ENCODE data around the gene PRPF40B. TPM values are rescaled to one million over a fixed set of nuclear protein-coding genes. Genes with fewer than 3 reads are reported as not detected.
"Not testable (repeated sequence)": the region's sequence is repeated elsewhere in the genome, so short reads cannot be mapped to it uniquely, and the experiment has no call there.

Gene PRPF40B
- total RNA-seq, 1 experiment from 2014 or later: 4.9 TPM

DNA sequence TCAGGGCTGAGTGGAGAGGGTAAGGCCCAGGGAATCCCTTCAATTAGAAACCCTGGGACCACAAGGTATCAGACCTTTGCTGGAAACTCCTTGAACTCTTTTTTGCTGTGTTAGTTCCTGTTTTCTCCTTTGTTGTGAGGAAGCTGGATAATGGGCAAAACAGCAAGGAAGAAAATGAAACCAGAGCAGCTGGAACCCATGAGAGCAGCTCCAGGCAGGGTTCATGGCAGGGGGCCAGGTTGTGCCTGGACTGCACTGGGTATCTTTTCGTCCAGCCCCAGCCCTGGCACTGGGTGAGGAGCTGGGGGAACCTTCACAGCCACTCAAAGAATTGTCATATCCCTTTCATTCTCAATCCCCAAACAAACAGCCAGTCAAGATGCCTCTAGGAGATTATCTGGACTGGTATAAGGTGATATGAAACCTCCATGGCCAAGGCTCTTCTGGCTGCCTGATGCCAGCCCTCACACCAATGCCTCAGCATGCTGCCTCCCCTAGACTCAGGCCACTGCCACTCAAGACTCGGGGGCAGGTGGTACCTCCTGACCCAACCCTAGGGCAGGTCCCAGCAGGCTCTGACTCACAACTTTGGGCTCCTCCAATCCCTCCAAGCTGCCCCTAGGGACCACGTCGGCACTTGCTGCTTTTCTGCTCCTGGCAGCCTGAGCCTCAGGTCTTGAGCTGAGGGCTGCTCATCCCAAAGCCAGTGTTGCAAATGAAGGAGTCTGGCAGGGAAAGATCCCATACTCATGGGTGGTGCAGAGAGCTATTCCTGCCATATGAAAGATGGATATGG, 34.4 kb upstream of the PRPF40B start:
- H3K27me3 ChIP-seq: no peaks in the 10 kb centered on the region
- no peaks in the 10 kb centered on the region for H3K9me3 ChIP-seq (replicated peaks)
- peaks cover 7% of the 10 kb centered on the region; the same call in 1 of the 2 replicates for H3K36me3 ChIP-seq
- H3K27ac ChIP-seq: no peak overlapping the region
- peaks cover 7% of the 10 kb centered on the region for H3K4me1 ChIP-seq
- DNase-seq: peak; percentile 48 to 63
- H3K4me3 ChIP-seq: no peak overlapping the region

- Histone ChIP-seq H3K4me1 (no peaks in the 10 kb centered on the region), H3K4me3 (no peak overlapping the region), H3K9me3 (replicated peaks) (peaks cover 3% of the 10 kb centered on the region; the same call in 1 of the 2 replicates), H3K27me3 (no peaks in the 10 kb centered on the region), H3K27ac (no peak overlapping the region), H3K36me3 (0 out of 2 replicates have a peak, but pooled peaks cover 2% of the 10 kb centered on the region)
- DNase-seq: no peak
Measured at GRCh38 chr12:49598527-49598926, 24.8 kb upstream of the PRPF40B start.

DNA sequence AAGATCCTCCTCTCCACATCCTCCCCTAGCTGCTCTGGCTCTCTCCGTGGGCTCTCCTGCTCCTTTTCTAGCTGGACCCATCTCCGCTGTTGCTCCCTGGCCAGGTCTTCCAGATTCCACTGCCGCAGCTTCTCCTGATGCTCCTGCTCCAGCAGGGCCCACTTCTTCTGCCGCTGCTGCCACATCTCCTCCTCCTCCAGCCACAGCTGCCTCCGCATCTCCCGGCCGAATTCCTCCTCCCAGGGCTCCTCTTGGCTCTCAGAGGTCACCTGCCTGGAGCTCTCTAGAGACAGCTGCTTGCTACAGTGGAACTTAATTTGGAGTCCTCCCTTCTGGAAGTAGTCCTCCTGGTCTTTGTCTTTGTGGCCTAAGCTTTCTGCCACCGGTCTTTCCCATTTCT, 23.4 kb upstream of the PRPF40B start:
- Histone ChIP-seq H3K36me3 (no peaks in the 10 kb centered on the region), H3K4me1 (peaks cover 4% of the 10 kb centered on the region), H3K9me3 (replicated peaks) (peaks cover 3% of the 10 kb centered on the region; the same call in 1 of the 2 replicates), H3K4me3 (no peak overlapping the region), H3K27me3 (no peaks in the 10 kb centered on the region), H3K27ac (no peak overlapping the region)
- DNase-seq: no peak

DNA sequence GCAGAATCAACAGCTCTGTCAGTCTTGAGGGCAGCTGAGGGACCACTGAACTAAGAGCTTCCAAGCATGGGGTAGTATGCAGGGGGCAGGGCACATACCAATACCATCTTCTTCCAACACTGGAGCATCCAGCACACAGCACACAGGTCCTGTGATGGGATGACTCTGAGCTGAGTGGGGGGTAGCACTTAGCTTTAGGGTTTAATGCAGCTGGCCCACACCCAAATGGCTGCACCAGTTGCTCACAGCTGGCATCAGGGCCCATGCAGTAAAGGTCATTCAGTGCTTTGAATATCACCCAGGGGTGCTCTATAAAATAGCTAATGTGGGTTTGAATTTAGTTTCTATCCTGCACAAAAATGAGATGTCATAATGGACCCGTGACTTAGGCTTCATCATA, 19.6 kb upstream of the PRPF40B start:
- no peak overlapping the region for H3K27ac ChIP-seq
- H3K4me1 ChIP-seq: peaks cover 7% of the 10 kb centered on the region
- no peak overlapping the region for H3K4me3 ChIP-seq
- H3K27me3 ChIP-seq: no peaks in the 10 kb centered on the region
- no peaks in the 10 kb centered on the region for H3K36me3 ChIP-seq
- H3K9me3 ChIP-seq (replicated peaks): no peaks in the 10 kb centered on the region
- no peak for DNase-seq

DNA sequence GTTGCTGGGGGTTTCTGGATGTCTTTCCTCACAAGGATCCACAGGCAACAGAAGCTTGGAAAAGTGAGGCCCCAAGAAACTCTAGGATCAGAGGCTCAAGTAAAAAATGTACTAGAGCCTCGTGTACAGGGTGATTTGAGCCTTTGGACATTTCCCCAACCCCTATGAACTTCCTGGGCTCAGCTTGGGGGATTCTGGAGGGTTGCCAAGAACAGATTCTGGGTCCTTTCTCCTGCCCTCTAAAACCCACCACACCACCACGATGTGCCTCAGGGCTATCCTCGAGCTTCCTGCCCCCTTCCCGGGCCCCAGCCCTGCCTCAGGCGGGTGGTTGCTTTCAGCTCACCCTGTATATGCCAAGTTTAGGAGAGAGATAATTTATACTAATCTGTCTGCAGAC, 18.5 kb upstream of the PRPF40B start:
- H3K4me1 ChIP-seq: peaks cover 7% of the 10 kb centered on the region
- peak; percentile 37 to 61 for DNase-seq
- H3K27ac ChIP-seq: no peak overlapping the region
- no peaks in the 10 kb centered on the region for H3K27me3 ChIP-seq
- no peaks in the 10 kb centered on the region for H3K36me3 ChIP-seq
- no peaks in the 10 kb centered on the region for H3K9me3 ChIP-seq (replicated peaks)
- no peak overlapping the region for H3K4me3 ChIP-seq

GRCh38 chr12:49605539-49605938, 17.8 kb upstream of the PRPF40B start, which contains the start of gene FAM186B:
Gene FAM186B, minus strand, starts transcription at chr12:49605639. Its CDS starts 162 bp downstream, at chr12:49605477.
- not testable (repeated sequence) for H3K4me1 ChIP-seq

GRCh38 chr12:49609059-49609874, 14.1 kb upstream of the PRPF40B start:
- H3K27me3 ChIP-seq: no peaks in the 10 kb centered on the region
- H3K4me3 ChIP-seq: no peak overlapping the region
- no peak for DNase-seq
- H3K4me1 ChIP-seq: peaks cover 7% of the 10 kb centered on the region
- no peak overlapping the region for H3K27ac ChIP-seq
- no peaks in the 10 kb centered on the region for H3K9me3 ChIP-seq (replicated peaks)
- H3K36me3 ChIP-seq: no peaks in the 10 kb centered on the region

More at GRCh38 chr12:49605539-49605938, 17.8 kb upstream of the PRPF40B start, which contains the start of gene FAM186B:
- not testable (repeated sequence) for DNase-seq; H3K27me3 ChIP-seq; H3K9me3 ChIP-seq (replicated peaks); H3K27ac ChIP-seq; H3K4me3 ChIP-seq; H3K36me3 ChIP-seq

- peak; percentile 61 to 63 for DNase-seq
- no peaks in the 10 kb centered on the region for H3K9me3 ChIP-seq (replicated peaks)
- no peak overlapping the region for H3K4me3 ChIP-seq
- H3K27ac ChIP-seq: no peak overlapping the region
- no peaks in the 10 kb centered on the region for H3K36me3 ChIP-seq
- peaks cover 4% of the 10 kb centered on the region for H3K4me1 ChIP-seq
- no peaks in the 10 kb centered on the region for H3K27me3 ChIP-seq
Measured at GRCh38 chr12:49609875-49610154, 13.5 kb upstream of the PRPF40B start.

DNA sequence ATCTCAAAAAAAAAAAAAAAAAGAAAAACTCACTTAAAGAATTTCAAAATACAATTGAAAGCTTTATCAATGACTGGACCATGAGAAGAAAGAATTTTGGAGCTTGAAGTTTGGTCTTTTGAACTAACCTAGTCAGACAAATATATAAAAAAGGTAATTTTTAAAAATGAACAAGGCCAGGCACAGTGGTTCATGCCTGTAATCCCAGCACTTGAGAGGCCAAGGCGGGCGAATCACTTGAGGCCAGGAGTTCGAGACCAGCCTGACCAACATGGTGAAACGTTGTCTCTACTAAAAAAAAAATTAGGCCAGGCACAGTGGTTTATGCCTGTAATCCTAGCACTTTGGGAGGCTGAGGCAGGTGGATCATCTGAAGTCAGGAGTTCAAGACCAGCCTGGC, 12.6 kb upstream of the PRPF40B start:
- H3K36me3 ChIP-seq; H3K9me3 ChIP-seq (replicated peaks); H3K4me3 ChIP-seq; H3K27me3 ChIP-seq; H3K4me1 ChIP-seq; DNase-seq; H3K27ac ChIP-seq: not testable (repeated sequence)

DNA sequence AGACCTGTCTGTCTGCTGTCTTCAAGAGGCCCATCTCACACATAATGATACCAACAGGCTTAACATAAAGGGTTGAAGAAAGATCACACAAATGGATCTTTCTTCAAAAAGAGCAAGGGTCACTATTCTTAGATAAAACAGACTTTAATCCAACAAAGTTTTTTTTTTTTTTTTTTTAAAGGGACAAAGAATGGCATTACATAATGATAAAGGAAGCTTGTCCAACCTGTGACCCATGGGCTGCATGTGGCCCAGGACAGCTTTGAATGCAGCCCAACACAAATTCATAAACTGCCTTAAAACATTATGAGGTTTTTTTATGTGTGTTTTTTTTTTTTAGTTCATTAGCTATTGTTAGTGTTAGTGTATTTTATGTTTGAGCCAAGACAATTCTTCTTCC, 11.2 kb upstream of the PRPF40B start:
- Histone ChIP-seq H3K27me3 (no peaks in the 10 kb centered on the region), H3K9me3 (replicated peaks) (no peaks in the 10 kb centered on the region), H3K4me1 (no peaks in the 10 kb centered on the region), H3K27ac (no peak overlapping the region), H3K36me3 (no peaks in the 10 kb centered on the region), H3K4me3 (no peak overlapping the region)
- no peak for DNase-seq

DNA sequence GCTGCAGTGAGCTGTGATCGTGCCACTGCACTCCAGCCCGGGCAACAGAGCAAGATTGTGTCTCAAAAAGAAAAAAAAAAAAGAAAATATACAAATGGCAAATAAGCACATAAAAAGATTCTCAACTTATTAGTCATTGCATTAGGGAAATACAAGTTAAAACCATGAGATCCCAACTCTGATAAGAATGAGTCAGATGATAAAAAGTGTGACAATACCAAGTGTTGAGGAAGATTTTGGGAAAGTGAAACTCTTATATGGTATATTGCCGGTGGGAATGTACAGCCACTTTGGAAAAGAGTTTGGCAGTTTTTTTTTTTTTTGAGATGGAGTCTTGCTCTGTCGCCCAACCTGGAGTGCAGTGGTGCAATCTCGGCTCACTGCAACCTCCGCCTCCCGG, 7.6 kb upstream of the PRPF40B start:
- 0 out of 2 replicates have a peak, but pooled peaks cover 4% of the 10 kb centered on the region for H3K27me3 ChIP-seq
- H3K9me3 ChIP-seq (replicated peaks): no peaks in the 10 kb centered on the region
- DNase-seq: no peak
- H3K27ac ChIP-seq: no peak overlapping the region
- H3K4me1 ChIP-seq: no peaks in the 10 kb centered on the region
- no peaks in the 10 kb centered on the region for H3K36me3 ChIP-seq
- H3K4me3 ChIP-seq: no peak overlapping the region

- H3K9me3 ChIP-seq (replicated peaks): no peaks in the 10 kb centered on the region
- H3K27me3 ChIP-seq: 0 out of 2 replicates have a peak, but pooled peaks cover 4% of the 10 kb centered on the region
- DNase-seq: no peak
- H3K4me3 ChIP-seq: no peak overlapping the region
- H3K36me3 ChIP-seq: no peaks in the 10 kb centered on the region
- H3K27ac ChIP-seq: no peak overlapping the region
- peaks cover 6% of the 10 kb centered on the region for H3K4me1 ChIP-seq
Measured at GRCh38 chr12:49616533-49617219, 6.7 kb upstream of the PRPF40B start.

GRCh38 chr12:49618576-49618975, 4.8 kb upstream of the PRPF40B start:
- Histone ChIP-seq H3K9me3 (replicated peaks) (no peaks in the 10 kb centered on the region), H3K27me3 (0 out of 2 replicates have a peak, but pooled peaks cover 4% of the 10 kb centered on the region), H3K36me3 (no peaks in the 10 kb centered on the region), H3K4me3 (no peak overlapping the region), H3K27ac (no peak overlapping the region), H3K4me1 (peaks cover 8% of the 10 kb centered on the region)
- no peak for DNase-seq

DNA sequence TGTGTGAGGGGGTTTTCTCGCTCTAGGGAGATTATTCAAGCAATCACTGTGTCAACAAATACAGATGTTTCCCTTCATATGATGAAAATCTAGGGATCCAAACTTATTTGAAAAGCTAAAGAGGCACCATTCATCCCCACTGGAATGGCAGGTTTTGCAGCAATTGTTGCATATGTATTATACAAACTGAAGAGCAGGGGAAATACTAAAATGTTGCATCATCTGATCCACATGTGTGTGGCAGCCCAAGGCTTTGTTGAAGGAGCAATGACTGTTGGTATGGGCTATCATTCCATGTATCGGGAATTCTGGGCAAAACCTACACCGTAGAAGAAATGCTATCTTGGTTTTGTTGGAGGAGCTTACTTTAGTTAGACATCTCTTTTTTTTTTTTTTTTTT, 4.1 kb upstream of the PRPF40B start:
- Histone ChIP-seq H3K9me3 (replicated peaks) (no peaks in the 10 kb centered on the region), H3K27ac (no peak overlapping the region), H3K27me3 (0 out of 2 replicates have a peak, but pooled peaks cover 4% of the 10 kb centered on the region), H3K36me3 (no peaks in the 10 kb centered on the region), H3K4me1 (peaks cover 8% of the 10 kb centered on the region), H3K4me3 (no peak overlapping the region)
- no peak for DNase-seq
